GM19467 (cell line): Measurements from ENCODE around the gene CAPZB.

Source experiments
- ATAC-seq: cut with Tn5 transposase; IDR thresholded peaks from one replicate; pipeline ENCODE4 v1.9.1; 2021; ENCODE audit warnings: mild to moderate bottlenecking, moderate library complexity; ENCODE audit not compliant: unreplicated experiment

The CAPZB gene

DNA sequence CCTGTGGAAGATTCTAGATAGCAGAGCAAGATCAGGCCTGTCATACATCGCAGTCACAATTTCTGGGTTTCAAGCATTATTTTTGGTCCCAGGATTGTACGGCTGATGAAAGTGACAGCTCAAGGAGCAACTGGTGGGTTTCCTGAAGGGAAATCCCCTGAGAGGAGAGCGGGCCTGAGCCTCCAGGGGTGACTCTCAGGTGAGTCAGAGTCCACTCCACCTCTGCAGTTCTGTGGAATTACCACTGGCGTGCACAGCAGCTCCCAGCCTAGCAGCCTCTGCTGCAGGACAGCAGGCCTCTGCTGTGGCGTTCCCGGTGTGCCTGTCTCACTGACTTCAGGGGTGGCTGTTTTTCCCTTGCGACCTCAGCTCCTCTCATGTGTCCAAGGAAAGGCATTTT, 148.8 kb downstream of the CAPZB start:
- no peak for ATAC-seq

DNA sequence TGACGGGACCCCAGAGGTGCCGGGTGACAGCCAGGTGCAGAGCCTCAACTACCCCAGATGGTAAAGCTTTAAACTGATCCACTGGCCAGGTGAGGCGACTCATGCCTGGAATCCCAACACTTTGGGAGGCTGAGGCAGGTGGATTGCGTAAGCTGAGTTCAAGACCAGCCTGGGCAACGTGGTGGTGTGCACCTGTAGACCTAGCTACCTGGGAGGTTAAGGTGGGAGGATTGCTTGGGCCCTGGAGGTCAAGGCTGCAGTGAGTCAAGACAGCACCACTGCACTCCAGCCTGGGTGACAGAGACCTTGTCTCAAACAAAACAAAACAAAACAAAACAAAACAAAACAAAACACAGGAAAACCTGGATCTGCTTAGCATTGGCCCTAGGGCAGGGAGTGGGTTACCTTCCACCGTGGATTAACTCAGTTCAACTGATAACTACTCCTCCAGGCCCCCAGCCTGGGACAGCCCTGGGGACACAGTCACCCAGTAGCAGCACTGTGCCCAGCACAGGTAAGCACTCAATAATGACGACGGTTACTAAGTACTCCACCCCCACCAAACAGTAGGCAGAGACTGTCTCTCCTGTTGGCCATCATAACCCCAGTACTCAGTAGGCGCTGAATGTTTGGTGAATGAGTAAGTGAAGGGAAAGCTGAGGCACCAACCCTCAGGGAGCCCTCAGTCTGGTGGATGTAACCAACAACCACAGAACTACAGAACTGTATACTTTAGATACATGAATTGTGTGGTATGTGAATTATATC, 151.6 kb downstream of the CAPZB start:
- ATAC-seq: no peak

DNA sequence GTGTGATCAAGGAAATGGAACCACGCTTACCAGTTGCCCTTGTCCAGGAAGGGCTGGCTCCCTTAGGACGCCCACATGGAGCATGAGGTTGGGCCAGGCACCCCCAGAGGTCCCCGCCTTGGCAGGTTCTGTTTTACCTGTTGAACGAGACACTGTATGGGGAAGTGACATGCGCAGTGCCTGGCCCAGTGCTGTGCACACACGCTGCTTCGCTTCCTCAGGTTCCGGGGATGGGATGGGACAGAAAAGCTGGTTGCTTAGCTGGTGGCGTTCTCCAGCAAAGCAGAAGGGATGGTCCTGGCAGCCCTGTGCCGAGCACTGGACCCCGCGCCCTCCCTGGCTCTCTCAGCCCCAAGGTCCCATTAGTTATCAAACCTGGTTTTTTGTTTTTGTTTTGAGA, 152.5 kb downstream of the CAPZB start:
- ATAC-seq: no peak

DNA sequence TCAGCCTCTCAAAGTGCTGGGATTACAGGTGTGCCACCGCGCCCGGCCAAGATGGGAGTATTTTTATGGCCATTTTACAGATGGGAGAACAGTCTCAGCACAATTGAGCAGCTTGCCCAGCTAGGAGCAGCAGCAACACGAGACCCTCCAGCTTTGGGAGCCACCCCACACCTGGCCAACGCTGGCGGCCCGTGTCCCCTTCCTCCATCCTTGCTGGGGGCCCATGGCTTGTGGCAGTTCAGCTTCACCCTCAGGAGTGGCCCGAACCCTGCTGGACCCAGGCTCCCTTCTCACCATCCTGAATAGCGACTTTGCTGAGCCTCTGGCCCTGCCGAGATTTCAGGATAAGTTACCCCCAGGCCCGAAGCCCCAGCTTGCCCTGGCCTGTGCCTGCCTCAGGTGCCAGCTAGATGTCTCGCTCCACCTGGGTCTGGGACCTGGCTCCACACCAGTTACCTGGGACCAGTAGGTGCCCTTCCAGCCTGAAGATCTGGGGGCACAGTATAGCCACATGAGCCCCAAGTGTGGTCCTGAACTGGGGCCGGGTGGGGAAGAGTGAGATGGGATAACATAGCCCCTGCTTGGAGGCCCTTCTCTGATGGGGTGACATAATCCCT, 154.0 kb downstream of the CAPZB start:
- ATAC-seq: no peak

DNA sequence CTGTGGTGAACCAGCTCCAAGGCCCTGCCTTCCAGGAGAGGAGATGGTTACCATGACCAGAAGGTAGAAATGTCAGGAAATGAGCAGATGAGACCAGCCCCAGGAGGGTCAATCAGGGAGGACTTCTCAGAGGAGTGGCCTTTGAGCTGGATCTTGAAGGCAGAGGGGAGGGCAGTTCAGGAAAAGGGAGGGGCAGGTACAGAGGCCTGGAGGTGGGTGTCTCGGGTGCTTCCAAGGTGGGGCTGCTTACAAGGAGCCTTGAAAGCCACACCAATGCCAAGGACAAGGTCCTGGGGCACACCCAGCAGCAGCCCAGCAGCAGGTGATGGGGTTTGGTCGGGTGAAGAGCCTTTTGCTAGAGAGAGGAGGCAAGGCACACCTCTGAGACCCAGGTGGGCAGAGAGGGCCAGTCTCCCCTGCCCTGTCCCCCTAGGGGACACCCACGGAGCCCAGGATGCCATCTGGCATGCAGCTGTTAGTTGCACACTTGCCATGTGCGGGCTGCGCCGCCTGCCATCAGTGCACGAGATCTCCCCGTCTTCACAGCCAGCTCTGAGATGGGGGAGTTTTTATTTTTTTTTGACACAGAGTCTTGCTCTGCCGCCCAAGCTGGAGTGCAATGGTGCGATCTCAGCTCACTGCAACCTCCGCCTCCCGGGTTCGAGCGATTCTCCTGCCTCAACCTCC, 154.7 kb downstream of the CAPZB start:
- ATAC-seq: no peak

DNA sequence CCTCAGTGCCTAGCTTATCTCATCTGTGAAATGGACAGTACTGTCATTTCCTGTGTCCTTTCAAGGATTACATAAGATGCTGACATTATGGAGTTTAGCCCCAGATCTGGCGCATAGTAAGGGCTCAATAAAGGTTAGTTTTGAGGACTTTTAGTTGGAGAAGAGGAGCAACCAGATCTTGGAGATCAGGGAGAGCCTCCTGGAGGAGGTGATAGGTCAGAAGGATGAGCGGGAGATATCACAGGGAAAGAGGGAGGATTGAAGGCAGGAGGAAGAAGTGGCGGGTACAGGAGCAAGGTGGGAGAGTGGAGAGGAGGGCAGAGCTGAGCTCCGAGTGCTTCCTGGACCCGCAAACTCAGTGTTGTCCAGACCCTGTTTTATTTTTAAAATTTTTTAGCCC, 155.7 kb downstream of the CAPZB start:
- no peak for ATAC-seq

DNA sequence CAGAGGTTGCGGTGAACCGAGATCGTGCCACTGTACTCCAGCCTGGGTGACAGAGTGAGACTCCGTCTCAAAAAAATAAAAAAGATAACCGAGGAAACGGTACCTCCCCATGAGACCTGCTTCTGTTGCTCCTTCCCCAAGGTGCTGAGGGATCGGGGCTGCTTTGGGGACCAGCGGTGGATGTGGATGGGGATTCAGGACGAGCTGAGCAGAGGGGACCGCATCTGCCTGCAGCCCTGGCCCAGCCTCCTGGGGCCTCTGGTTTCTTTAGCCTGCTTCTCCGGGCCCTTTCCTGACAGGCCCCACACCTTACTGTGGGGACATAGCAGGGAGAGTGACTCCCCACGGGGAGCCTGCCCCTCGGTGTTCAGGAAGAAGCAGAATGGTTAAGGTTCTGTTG, 156.2 kb downstream of the CAPZB start:
- ATAC-seq: no peak

DNA sequence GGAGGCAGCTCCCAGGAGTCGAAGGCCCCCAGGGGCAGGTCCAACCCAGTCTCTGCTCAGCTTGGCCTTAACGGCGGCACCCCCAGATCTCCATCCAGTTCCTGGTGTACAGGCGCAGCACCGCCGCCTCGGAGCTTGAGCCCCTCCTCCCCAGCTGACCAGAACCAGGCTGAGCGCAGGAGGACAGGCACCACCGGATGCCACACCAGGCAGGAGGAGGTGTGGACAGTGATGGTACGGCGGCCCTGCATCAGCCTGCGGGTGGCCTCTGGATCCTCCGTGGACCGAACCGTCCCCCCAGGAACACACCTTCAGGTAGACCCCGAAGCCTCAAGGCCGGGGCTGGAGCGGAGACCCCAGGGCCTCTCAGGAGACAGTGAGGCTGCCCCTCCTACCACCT, 156.9 kb downstream of the CAPZB start:
- ATAC-seq: no peak

DNA sequence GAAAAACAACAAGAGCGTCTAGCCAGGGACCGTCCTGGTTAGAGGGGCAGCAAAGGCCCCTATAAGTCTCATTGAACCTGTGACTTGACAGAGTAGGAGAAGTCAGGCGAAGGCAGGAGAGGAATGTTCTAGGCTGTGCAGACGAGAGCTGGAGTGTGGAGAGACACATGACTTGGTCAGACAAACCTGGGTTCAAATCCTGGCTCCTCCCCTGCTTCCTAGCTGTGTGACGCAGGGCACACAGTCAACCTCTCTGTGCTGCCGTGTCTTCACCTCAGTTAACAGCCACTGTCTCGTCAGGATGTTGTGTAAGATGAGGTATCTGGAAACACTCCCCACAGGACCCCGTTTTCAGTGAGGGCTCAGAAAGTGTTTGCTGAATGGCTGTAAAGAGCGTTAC, 157.6 kb downstream of the CAPZB start:
- ATAC-seq: no peak

DNA sequence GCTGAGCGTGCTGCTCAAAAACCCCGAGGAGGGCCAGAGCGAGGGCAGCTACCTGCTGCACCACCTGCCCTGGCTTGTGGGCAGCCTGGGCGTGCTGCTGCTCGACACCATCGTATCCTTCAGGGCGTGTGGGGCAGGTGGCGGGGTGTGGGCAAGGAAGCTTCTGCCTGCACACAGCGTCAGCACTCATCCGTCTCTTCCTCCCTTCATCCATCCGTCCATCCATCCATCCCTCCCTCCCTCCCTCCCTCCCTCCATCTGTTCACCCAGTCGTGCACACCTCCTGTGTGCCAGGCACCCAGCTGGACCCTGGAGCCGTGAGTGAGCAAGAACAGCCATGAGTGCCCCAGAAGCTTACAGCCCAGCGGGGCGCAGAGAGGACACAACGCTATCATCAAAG, 158.0 kb downstream of the CAPZB start:
- ATAC-seq: no peak

DNA sequence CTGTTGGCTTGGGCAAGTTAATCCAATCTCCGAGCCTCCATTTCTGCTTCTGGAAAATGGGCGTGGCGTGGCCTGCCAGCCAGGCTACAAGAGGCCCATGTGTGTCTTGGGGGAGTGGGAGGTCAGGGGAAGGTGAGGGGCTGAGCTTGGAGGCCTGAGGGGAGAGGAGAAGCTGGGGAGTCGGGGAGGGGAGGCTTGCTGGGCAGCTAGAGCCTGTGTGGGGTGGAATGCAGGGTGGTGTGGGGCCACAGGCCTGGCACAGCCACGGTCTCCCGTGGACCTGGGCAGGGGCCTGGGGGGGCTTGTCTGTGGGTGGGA, 158.6 kb downstream of the CAPZB start:
- ATAC-seq: no peak

DNA sequence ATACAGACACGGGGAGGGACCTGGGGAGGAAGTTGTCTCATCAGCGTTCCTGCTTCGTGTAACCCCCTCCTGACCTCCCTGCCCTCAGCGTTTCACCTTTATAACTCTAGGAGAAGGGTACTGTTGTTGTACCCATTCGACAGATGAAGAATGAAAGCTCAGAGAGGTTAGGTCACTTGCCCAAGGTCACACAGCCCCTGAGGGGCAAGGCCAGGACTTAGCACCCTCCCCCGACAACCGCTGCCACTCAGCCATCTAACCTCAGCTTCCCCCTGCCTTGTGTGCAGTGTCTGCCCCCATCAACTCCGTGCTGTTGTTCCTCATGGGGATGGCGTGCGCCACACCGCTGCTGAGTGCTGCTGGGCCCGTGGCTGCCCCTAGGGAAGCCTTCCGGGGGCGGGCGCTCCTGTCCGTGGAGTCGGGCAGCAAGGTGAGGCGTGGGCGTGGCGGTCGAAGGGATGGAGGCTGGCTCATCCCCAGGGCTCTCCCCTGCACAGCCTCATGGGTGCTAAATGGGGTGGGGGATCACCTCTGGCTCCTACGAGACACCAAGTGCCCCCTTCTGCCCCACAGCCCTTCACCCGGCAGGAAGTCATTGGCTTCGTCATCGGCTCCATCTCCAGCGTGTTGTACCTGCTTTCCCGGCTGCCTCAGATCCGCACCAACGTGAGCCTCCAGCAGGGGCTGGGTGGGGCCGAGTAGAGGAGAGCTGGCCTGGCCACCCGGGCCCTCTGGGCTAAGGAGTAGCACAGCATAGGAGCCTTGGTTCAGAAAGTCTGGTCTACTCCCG, 159.2 kb downstream of the CAPZB start:
- ATAC-seq: no peak

DNA sequence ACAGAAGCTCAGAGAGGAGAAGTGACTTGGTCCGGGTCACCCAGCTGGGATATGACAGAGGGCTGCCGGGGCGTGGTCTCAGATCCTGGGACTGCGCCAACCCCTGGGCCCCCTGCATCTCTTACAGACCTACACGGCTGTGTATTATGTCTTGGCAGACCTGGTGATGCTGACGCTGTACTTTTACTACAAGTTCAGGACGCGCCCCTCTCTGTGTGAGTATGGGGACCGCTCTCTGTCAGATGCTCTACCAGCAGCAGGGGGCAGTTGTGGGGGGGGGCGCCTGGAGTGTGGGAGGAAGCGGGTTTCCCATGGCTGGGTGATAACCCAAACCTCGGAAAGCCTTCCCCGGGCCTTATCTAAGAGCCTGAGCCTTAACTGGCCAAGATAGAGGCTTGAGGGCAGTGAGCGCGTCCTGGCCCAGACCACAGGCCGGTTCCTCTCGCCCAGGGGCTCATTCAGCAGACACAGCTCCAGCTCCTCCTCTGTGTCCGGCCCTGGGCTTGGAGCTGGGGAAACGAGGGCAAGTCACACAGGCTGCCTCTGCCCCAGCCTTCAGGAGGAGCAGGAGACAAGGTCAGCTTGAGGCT, 159.9 kb downstream of the CAPZB start:
- ATAC-seq: no peak

DNA sequence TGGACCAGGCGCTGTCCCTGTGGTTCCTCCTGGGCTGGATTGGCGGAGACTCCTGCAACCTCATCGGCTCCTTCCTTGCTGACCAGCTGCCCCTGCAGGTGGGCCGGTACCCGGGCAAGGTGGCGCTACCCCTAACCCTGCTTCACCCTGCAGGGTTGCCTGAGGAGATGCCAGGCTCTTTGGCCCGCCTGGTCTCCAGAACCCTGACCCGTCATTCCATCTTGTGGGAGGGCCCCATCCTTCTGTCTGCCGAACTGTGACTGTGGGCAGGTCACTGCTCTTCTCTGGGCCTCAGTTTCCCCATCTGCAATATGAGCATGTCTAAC, 160.7 kb downstream of the CAPZB start:
- ATAC-seq: no peak

DNA sequence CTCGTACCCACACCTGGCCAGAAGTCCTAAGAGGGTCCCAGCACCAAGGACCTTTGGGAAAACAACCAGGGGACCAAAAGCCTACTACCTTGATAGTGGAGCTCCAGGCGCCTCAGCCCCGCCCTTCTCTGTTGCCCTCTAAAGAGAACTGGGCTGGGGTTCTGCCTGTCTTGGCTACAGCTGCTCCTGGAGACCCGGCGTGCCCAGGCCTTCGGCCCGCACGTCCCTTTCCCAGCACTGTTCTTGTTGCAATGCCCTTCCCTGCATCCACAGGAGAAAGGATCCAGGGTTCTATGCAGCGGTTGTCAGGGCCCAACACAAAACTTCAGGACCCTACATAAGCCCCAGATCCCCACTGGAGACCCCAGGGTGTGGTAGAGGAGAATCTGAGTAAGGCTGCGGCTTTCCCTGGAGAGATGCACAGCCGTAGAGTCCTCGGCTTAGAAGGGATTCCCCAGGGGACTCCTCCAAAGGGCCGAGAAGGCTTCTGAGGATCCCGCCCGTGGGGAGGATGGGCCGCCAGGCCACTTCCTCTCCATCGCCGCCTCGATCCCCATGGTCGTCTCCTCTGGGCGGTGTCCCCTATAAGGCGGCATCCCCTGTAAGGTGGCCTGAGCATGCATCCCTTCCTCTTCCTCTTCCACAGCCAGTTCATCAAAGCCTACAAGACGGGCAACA, 161.2 kb downstream of the CAPZB start:
- no peak for ATAC-seq

DNA sequence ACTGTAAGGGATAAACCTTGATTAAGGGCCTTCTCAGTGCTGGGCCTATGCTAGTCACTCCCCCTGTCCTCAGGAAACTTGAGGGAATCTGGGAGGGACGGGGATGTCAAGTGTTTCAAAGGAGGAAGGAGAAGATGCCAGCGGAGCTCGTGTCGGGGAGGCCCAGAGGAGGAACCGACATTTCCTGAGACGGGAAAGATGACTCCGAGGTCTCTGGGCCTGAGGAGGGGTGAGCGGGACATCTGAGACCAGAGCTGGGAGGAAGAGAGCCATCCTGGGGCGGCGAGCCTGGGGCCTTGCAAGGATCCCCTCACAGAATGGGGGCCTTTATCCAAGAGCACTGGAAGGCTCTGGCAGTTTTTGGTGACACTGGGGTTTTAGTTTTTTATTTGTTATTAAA, 162.9 kb downstream of the CAPZB start:
- ATAC-seq: no peak

DNA sequence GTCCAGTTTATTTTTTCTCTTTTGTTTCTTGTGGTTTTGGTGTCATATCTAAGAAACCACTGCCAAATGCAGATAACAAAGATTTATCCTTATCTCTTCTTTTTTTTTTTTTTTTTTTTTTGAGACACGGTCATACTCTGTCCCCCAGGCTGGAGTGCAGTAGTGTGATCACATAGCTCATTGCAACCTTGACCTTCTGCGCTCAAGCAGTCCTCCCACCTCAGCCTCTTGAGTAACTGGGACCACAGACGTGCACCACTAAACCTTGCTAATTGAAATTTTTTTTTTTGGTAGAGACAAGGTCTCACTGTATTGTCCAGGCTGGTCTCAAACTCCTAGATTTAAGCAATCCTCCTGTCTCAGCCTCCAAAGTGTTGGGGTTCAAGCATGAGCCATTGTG, 164.3 kb downstream of the CAPZB start:
- ATAC-seq: no peak

DNA sequence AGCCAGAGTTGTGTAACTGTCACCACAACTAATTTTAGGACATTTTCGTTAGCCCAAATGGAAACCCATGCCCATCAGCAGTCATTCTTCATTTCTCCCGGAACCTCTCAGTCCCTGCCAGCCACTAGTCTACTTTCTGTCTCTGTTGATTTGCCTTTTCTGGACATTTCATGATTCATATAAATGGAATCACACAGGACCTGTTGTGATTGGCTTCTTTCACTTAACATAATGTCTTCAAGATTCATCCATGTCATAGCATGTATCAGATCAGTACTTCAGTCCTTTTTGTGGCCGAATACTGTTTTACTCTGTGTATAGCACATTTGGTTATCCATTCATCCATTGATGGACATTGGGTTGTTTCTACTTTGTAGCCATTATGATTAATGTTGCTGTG, 166.1 kb downstream of the CAPZB start:
- ATAC-seq: no peak

DNA sequence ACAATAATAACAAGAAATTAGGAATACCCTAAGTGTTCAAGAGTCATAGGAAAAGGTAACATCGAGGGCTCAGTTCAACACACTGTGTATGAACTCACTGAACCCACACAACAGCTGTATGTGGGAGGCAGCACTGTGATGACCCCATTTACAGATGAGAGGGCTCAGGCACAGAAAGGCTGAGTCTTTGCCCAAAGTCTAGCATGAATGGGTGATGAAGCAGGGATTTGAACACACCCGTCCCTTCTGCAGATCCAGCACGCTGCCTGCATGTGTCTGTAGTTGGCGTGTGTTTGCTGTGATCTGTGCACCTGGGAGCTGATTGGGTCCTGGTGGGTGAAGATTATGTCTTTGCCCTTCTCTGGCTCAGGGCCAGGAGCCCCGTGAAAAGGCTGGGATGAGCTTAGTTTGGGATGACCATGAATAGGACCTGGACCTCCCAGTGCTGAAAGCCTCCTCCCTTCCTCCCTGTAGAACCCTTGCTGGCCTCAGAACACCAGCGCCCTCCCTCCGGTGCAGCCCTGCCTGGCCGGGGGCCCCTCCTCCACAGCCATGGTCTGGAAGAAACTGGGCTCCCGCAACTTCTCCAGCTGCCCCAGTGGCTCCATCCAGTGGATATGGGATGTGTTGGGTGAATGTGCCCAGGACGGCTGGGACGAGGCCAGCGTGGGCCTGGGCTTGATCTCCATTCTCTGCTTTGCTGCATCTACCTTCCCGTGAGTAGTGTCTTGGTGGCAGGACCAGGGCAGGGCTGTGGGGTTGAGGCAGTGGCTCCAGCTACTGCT, 168.0 kb downstream of the CAPZB start:
- no peak for ATAC-seq
